Natural killer cell treated with Interleukin-12 subunit alpha and Interleukin-12 subunit beta and Interleukin-15 and Interleukin-18, amount 100 ng/mL, for 72 hours (primary cell): ENCODE data around the gene PTH2R. TPM values are rescaled to one million over a fixed set of nuclear protein-coding genes. Genes with fewer than 3 reads are reported as not detected.
"Not testable (repeated sequence)": the region's sequence is repeated elsewhere in the genome, so short reads cannot be mapped to it uniquely, and the experiment has no call there.

ENCODE experiments used
- ATAC-seq, 2 donors: fragments of 150-1000 bp; cut with Tn5 transposase in 1 of 2; sonication (Bioruptor Pico), chemical (Tn5 transposase) in 1 of 2; 2 replicates each; pipeline ENCODE4 v1.10.0; 2021
- DNase-seq: peaks from one replicate; pipeline ENCODE4 v3.0.0; 2022; ENCODE audit warnings: low spot score
- H3K27ac Mint-ChIP-seq, 2 donors: 1 replicate in 1 of 2; 2 replicates in 1 of 2; pipeline ENCODE4 v1.8.0; 2022; ENCODE audit warnings: mixed read lengths in 2 of 2, mild to moderate bottlenecking in 1 of 2, moderate library complexity in 1 of 2
- H3K27me3 Mint-ChIP-seq, 2 donors: 1 replicate in 1 of 2; 2 replicates in 1 of 2; pipeline ENCODE4 v1.8.0; 2022; ENCODE audit warnings: mixed read lengths in 2 of 2
- H3K36me3 Mint-ChIP-seq: one replicate; pipeline ENCODE4 v1.8.0; 2022; ENCODE audit warnings: mixed read lengths
- H3K4me1 Mint-ChIP-seq, 2 donors: 1 replicate in 1 of 2; 2 replicates in 1 of 2; pipeline ENCODE4 v1.8.0; 2022; ENCODE audit warnings: low read depth in 2 of 2, mixed read lengths in 2 of 2, mild to moderate bottlenecking in 1 of 2
- H3K4me3 Mint-ChIP-seq: one replicate; pipeline ENCODE4 v1.8.0; 2022; ENCODE audit warnings: mixed read lengths
- H3K9me3 Mint-ChIP-seq: 2 replicates; pipeline ENCODE4 v1.8.0; 2022; ENCODE audit warnings: mixed read lengths
- total RNA-seq, 2 donors: library from RNA; stranded (reverse); gene quantifications; one replicate each; pipeline ENCODE4 v1.2.3, GENCODE V29; 2022

Gene PTH2R
- total RNA-seq, 2 donors from 2014 or later, result not detected

DNA sequence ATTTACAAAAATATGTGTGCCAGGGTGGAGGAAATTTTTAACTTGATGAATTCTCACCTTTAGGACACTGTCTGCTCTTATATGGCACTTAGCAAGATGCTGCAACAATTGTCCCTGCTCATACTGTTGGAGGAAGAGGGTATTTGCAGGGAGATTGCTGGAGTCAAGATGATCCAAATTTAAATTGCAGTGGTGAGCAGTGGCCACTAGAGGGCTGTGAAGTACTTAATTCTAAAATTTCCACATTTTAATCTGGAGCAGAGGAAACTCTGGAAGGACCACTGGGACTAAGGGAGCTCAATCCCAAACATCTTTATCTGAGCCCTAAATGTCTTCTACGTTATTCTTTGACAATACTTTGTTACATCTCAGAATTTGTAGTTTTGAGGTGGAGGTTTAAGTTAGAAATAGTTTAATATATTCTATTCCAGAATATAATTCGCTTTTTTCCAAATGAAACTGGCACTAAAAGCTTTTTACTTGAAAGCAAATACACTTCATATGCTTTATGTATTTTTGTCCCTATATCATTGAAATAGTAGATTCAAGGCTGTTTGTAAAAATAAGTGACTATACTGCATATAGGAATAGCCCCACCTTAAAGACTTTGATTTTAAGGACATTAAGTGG, 33.0 kb upstream of the PTH2R start:
- no peaks in the 10 kb centered on the region for H3K9me3 Mint-ChIP-seq
- DNase-seq (peak; percentile 64), ATAC-seq (no peak)
- H3K4me1 Mint-ChIP-seq, result no peaks in the 10 kb centered on the region
- no peaks in the 10 kb centered on the region for H3K36me3 Mint-ChIP-seq
- H3K27ac Mint-ChIP-seq, result no peak overlapping the region
- no peak overlapping the region for H3K4me3 Mint-ChIP-seq
- H3K27me3 Mint-ChIP-seq, result peaks cover 0 to 3% of the 10 kb centered on the region in 2 donors

DNA sequence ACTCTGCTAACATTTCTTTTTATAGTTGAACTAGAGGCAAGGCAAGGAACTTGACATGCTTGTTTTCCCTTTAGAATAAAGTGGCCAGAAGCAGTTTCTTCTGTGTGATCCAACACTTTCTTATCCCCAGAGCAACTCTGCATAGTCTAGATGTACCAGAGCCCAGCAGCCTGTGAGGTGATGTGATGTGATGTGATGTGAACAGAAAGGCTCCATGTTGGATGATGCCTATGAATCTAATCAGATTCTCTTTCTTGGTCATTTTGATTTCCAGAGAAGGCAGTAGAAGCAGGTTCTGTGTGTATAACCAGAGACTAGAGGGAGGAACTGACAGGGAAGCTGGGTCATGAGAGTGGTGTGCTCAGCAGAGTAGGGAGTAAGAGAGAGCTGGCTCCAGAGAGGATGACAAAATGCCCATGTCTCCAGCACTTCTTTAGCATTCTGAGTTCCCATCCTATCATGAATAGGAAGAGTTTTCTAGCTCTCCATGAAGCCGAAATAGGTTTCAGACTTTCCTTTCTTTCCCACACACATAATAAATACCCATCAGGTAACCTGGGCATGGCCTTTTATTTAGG, 31.0 kb upstream of the PTH2R start:
- H3K4me1 Mint-ChIP-seq, result no peaks in the 10 kb centered on the region
- no peaks in the 10 kb centered on the region for H3K9me3 Mint-ChIP-seq
- peaks cover 0 to 3% of the 10 kb centered on the region in 2 donors for H3K27me3 Mint-ChIP-seq
- H3K4me3 Mint-ChIP-seq, result no peak overlapping the region
- no peak overlapping the region for H3K27ac Mint-ChIP-seq
- ATAC-seq, result peak in 1 of 2 donors; percentile 32
- DNase-seq, result no peak
- no peaks in the 10 kb centered on the region for H3K36me3 Mint-ChIP-seq

DNA sequence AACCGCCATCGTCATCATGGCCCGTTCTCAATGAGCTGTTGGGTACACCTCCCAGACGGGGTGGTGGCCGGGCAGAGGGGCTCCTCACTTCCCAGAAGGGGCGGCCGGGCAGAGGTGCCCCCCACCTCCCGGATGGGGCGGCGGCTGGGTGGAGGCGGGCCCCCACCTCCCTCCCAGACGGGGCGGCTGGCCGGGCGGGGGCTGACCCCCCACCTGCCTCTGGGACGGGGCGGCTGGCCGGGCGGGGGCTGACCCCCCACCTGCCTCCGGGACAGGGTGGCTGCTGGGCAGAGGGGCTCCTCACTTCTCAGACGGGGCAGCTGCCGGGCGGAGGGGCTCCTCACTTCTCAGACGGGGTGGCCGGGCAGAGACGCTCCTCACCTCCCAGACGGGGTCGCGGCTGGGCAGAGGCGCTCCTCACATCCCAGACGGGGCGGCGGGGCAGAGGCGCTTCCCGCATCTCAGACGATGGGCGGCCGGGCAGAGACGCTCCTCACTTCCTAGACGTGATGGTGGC, 29.2 kb upstream of the PTH2R start:
- not testable (repeated sequence) for DNase-seq, H3K27me3 Mint-ChIP-seq, H3K27ac Mint-ChIP-seq, H3K4me3 Mint-ChIP-seq, H3K9me3 Mint-ChIP-seq, H3K36me3 Mint-ChIP-seq, H3K4me1 Mint-ChIP-seq, ATAC-seq

DNA sequence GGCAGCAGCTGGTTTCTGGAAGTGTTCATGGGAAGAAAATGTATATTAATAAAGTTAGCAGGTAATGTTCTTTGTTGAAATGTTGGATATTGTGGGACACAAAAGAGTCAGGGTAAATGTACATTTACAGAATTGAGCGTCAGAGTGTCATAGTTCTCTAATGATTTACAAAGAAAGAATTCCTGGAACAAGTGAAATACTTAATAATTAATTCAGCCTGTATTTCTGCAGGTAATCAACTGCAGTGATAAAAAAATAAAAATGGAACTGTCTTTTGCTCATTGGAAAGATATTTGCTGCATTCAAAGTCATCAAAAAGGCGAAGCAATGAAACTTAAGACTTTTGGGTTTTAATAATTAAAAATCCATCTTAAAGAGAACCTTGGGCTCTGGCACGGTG, 27.4 kb upstream of the PTH2R start:
- Mint-ChIP-seq H3K4me3 (no peak overlapping the region), H3K4me1 (no peaks in the 10 kb centered on the region), H3K27me3 (peaks cover 9 to 15% of the 10 kb centered on the region in 2 donors), H3K36me3 (no peaks in the 10 kb centered on the region), H3K9me3 (no peaks in the 10 kb centered on the region), H3K27ac (no peak overlapping the region)
- ATAC-seq, result no peak
- no peak for DNase-seq

DNA sequence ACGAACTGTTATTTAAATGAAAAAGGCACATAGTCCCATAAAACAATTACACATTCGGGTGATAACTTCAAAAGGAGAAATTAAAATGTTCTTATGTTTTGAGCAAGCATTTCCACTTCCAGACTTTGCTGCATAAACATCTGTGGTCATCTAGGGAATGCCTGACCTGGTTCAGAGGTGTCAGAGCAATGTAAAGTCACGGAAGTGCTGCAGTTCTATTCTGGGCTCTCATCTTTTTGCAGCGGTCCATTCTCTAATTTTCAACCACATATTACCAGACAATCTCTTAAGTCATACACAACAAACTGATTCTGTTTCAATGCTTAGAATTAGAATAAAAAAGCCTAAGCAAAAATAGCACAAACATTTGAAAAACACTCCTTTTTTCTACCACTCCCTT, 22.0 kb upstream of the PTH2R start:
- H3K4me3 Mint-ChIP-seq, result no peak overlapping the region
- no peaks in the 10 kb centered on the region for H3K9me3 Mint-ChIP-seq
- DNase-seq (no peak), ATAC-seq (no peak)
- no peak overlapping the region for H3K27ac Mint-ChIP-seq
- H3K36me3 Mint-ChIP-seq, result no peaks in the 10 kb centered on the region
- H3K4me1 Mint-ChIP-seq, result no peaks in the 10 kb centered on the region
- H3K27me3 Mint-ChIP-seq, result peaks cover 10 to 28% of the 10 kb centered on the region in 2 donors

DNA sequence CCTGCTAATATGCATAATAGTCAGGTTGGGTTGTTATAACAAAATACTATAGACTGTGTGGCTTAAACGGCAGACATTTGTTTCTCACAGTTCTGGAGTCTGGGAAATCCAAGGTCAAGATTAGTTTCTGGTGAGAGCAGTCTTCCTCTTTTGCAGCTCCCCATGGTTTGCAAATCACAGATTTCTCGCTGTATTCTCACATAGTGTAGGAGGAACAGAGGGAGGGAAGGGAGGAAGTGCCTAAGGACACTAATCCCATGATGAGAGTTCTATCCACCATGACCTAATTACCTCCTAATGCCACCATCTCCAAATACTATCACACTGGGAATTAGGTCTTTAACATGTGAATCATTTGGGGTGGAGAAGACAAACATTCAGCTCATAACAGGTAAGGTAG, 20.1 kb upstream of the PTH2R start:
- Mint-ChIP-seq H3K36me3 (no peaks in the 10 kb centered on the region), H3K27me3 (peaks cover 10 to 28% of the 10 kb centered on the region in 2 donors), H3K4me3 (no peak overlapping the region), H3K4me1 (no peaks in the 10 kb centered on the region), H3K27ac (no peak overlapping the region), H3K9me3 (no peaks in the 10 kb centered on the region)
- DNase-seq, result no peak
- ATAC-seq, result no peak

DNA sequence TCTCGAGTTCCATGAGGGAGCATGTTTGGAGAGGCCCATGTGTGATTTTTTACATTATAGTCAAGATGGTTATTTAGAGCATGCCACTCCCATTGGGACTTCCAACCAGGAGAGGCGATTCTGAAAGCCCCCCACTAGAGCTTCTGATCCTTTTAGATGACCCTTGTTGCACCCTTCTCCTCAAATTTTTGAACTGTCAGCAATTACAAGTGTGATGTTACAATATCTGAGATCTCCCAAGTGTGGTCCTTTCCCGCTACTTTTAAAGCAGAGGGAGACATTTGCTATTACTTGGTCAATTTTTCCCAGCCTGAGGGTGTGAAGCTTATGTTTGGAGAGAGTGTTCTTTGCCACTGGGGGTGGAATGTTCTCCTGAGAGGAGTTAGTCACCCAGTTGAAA, 16.7 kb upstream of the PTH2R start:
- H3K9me3 Mint-ChIP-seq, result peaks cover 4% of the 10 kb centered on the region
- H3K36me3 Mint-ChIP-seq, result peaks cover 6% of the 10 kb centered on the region
- no peaks in the 10 kb centered on the region for H3K4me1 Mint-ChIP-seq
- peaks cover 4 to 11% of the 10 kb centered on the region in 2 donors for H3K27me3 Mint-ChIP-seq
- DNase-seq (no peak), ATAC-seq (no peak)
- H3K4me3 Mint-ChIP-seq, result no peak overlapping the region
- H3K27ac Mint-ChIP-seq, result no peak overlapping the region

DNA sequence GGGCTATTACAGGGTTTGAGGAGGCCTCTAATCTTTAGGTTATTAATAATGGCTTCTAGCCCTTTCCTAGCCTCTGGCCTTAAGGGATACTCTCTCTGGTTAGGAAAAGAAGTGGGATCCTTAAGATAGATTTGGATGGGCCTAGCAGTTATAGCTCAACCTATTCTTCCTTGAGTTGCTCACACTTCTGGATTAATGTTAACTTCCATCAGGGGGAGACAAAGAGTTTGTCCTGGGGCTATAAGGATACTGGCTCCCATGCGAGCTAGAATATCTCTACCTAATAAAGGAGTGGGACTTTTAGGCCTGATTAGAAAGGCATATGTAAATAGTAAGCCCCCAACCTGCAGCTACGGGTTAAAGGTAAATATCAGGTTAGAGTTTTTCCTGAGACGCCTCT, 14.3 kb upstream of the PTH2R start:
- Mint-ChIP-seq H3K36me3 (peaks cover 6% of the 10 kb centered on the region), H3K27me3 (peaks cover 0 to 5% of the 10 kb centered on the region in 2 donors), H3K4me3 (no peak overlapping the region), H3K27ac (no peak overlapping the region), H3K9me3 (peaks cover 4% of the 10 kb centered on the region), H3K4me1 (peaks cover 0 to 4% of the 10 kb centered on the region in 2 donors)
- DNase-seq, result no peak
- ATAC-seq, result no peak

DNA sequence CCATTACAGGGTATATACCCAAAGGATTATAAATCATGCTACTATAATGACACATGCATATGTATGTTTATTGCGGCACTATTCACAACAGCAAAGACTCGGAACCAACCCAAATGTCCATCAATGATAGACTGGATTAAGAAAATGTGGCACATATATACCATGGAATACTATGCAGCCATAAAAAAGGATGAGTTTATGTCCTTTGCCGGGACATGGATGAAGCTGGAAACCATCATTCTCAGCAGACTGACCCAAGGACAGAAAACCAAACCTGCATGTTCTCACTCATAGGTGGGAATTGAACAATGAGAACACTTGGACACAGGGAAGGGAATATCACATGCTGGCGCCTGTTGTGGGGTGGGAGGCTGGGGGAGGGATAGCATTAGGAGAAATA, 9.8 kb upstream of the PTH2R start:
- not testable (repeated sequence) for H3K27ac Mint-ChIP-seq, H3K36me3 Mint-ChIP-seq, H3K27me3 Mint-ChIP-seq, H3K9me3 Mint-ChIP-seq, H3K4me1 Mint-ChIP-seq, ATAC-seq, DNase-seq, H3K4me3 Mint-ChIP-seq

DNA sequence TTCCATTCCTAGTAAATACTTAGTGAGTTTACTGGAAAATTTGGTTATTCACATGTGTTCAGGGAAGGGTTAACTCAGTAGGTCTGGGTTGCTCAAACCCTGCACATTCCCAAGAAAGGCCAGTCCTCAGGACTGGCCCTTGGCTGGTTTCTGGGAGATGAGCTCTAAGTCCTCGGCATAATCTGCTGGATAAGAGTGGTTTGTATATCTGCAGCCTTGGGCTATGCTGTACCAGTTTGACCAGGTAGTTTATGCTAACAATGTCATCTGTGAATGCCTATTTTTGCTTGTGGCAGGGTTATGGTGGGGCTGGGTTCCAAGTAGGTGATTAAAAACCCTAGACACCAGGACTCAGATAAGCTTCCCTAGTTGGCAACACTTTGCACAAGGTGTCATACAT, 7.4 kb upstream of the PTH2R start:
- ATAC-seq (no peak), DNase-seq (no peak)
- Mint-ChIP-seq H3K4me3 (no peak overlapping the region), H3K9me3 (no peaks in the 10 kb centered on the region), H3K27ac (no peak overlapping the region), H3K4me1 (peaks cover 0 to 4% of the 10 kb centered on the region in 2 donors), H3K36me3 (no peaks in the 10 kb centered on the region), H3K27me3 (peaks cover 22 to 32% of the 10 kb centered on the region in 2 donors)

DNA sequence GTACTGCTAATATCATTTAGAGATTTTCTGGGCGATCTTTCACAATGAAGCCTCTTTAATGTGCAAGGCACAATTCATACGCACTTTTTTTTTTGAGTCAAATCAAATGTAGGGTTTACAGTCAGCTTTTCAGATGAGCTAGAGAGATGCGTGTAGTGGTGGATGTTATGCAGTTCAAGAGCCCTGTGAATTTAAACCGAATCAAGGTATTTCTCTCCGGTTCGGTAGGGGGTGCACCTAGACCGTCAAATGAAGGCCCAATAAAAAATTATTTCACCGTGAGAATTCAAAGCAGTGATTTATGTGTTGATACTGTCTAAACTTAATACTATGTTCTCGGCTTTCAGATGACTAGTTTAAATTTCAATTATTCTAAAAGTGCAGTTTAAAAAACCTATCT, 1.1 kb downstream of the PTH2R start:
- Mint-ChIP-seq H3K4me3 (no peak overlapping the region), H3K36me3 (no peaks in the 10 kb centered on the region)

DNA sequence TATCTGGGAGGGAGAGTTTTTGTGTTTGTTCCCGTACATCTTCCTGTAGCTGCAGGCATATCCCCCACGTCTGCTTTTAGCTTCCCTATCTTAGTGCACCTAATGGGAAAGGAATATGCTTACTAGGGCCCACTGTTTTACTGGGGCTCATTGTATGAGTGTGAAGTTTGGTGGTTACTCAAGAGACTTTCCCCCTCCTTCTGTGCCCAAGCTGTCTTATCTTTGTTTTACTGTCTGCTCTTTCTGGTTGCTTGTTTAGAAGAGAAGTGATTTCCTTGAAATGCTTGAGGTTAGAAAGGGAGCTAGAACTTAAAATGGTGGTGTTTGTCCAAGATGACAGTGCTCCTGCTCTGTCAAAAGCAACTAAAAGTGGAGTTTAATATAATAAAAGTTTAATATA, 7.3 kb downstream of the PTH2R start:
- H3K27me3 Mint-ChIP-seq, result peaks cover 8 to 22% of the 10 kb centered on the region in 2 donors
- no peak overlapping the region for H3K27ac Mint-ChIP-seq
- no peaks in the 10 kb centered on the region for H3K36me3 Mint-ChIP-seq
- H3K4me3 Mint-ChIP-seq, result no peak overlapping the region
- no peaks in the 10 kb centered on the region for H3K9me3 Mint-ChIP-seq
- H3K4me1 Mint-ChIP-seq, result no peaks in the 10 kb centered on the region
- DNase-seq, result no peak
- ATAC-seq, result no peak

More for the DNA sequence above, 1.1 kb downstream of the PTH2R start:
- DNase-seq (no peak), ATAC-seq (peak in 1 of 2 donors; percentile 24)
- peaks cover 30 to 66% of the 10 kb centered on the region in 2 donors for H3K27me3 Mint-ChIP-seq
- H3K4me1 Mint-ChIP-seq, result no peaks in the 10 kb centered on the region
- H3K9me3 Mint-ChIP-seq, result no peaks in the 10 kb centered on the region
- H3K27ac Mint-ChIP-seq, result no peak overlapping the region

DNA sequence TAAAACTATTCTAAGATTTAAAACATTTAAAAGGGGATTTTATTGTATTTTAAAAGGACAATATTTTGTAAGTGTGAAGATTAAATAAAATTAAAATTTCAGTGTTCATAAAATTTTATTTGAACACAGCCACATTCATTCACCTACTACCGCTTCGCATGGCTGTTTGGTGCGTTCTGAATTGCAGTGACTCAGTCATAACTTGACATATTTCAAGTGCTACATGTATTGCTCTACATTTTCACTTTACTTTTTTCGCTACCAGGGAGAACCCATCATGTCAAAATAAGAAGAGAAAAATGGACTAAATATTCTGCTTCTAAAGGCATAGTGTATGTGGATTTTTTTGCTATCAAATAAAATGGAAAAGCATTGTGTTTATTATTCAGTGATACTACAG, 8.7 kb downstream of the PTH2R start:
- H3K36me3 Mint-ChIP-seq, result no peaks in the 10 kb centered on the region
- no peak overlapping the region for H3K27ac Mint-ChIP-seq
- no peaks in the 10 kb centered on the region for H3K4me1 Mint-ChIP-seq
- ATAC-seq, result peak in 1 of 2 donors; percentile 68
- peaks cover 5 to 13% of the 10 kb centered on the region in 2 donors for H3K27me3 Mint-ChIP-seq
- DNase-seq, result no peak
- no peak overlapping the region for H3K4me3 Mint-ChIP-seq
- no peaks in the 10 kb centered on the region for H3K9me3 Mint-ChIP-seq

DNA sequence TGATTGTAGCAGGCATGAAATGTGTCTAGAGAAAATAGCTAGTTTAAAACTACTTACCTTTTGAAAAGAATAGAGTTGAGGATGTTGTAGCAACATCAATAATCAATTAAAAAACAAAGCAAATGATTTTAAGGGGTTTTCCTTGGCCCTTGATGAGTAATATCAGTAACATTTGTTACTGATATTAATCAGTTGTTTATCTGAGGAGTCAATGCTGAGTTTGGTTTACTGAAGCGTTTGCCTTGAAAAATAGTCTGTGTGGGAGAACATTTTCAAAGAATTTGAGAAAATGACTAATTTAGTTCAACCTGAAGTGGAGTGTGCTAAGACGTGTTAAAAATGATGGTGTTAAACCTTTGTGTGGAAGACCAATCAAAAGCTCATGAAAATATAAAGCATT, 9.3 kb downstream of the PTH2R start:
- no peaks in the 10 kb centered on the region for H3K9me3 Mint-ChIP-seq
- H3K27me3 Mint-ChIP-seq, result peaks cover 8 to 13% of the 10 kb centered on the region in 2 donors
- H3K4me3 Mint-ChIP-seq, result no peak overlapping the region
- no peaks in the 10 kb centered on the region for H3K36me3 Mint-ChIP-seq
- no peak overlapping the region for H3K27ac Mint-ChIP-seq
- ATAC-seq, result peak in 1 of 2 donors; percentile 72
- DNase-seq, result no peak
- H3K4me1 Mint-ChIP-seq, result no peaks in the 10 kb centered on the region
